GM18951 (cell line): ENCODE data around the gene FBXO42.
"Not testable (repeated sequence)": the region's sequence is repeated elsewhere in the genome, so short reads cannot be mapped to it uniquely, and the experiment has no call there.

Experiments used
- POLR2A ChIP-seq: IDR thresholded peaks from 4 replicates; pipeline ENCODE4 v1.6.1; 2011; ENCODE audit warnings: mild to moderate bottlenecking; ENCODE audit not compliant: insufficient read length, insufficient read depth; ENCODE audit errors: extremely low read depth
- in situ Hi-C: fragments of 300-500 bp; cut with MboI; formaldehyde crosslinking; loops from one replicate; pipeline ENCODE4 v1.12.0; 2022; ENCODE audit warnings: low sequenced_read_pairs, mixed read lengths, inconsistent platforms; ENCODE audit not compliant: unreplicated experiment

The FBXO42 gene

DNA sequence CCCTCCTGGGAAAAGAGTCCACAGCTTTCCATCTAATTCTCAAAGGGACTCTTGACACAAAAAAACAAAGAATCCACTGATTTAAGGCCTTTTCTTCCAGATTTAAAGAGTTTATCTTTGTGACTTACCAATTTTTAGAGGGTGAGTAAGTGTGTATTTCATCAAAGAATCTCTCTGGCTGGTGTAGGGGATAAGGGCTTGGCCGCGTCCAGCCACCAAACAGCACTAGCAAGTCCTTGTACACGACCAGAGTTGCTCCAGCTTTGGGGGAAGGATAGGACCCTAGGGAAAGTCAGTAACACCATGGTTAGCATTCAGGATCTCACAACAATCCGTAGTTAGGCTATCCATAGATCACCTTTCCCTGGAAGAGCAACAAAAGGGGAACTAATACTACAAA, 95.8 kb downstream of the FBXO42 start:
- in situ Hi-C loops, result no loop called here
- no peak for TF ChIP-seq POLR2A

DNA sequence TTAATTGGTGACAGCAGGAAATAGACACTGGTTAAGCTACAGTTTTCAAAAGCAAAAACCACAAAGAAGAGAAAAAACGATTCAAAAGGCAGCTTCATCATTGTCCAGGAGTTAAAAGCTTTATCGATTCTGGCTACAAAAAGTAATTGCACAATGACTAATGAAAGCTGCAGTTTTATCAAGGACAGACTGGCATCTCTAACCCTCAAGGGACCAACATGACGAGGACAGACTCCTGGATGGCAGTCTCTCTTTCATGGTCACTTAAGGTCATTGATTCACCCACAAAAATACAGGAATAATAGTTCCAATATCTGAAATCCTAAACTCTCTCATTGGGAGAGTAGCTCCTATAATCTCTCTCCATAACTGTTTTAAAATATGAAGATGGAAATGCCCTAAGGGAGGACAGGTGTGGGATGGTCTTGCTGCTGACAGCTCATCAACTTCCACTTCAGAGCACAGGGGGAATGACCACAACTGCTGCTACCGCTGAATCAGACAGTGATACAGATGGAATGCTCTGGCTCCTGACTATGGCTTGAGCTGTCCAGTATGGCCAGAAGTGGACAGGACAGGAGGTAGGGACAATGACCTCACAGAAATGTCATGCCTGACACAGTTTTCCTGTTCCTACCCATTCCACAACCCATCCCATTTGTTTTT, 97.9 kb downstream of the FBXO42 start:
- in situ Hi-C loops, result no loop called here
- no peak for TF ChIP-seq POLR2A

DNA sequence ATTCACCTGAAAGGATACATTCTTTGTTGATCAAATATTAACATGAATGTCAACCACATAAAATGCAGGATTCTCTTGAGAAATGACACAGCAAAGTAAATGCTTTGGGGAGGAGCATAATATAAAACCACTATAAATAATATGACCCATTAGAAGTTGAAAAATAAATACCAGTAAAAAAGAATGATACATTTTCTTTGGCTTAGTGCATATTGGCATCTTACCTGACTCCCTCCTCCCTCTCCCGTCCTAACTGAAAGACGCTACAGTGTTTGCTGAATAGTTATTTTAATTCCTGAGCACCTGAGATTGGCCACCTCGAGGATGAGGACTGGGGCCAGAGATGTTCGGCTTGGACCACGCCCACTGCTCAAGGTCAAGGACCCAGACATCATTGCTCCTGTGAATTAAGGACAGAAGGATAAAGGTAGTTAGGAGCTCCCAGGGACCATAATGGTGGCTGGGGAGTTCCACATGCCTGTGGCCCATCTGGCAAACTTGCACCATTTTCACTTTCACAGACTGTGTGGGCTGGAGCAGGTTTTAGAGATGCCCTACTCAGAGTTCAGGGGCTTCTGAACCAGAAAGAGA, 98.9 kb downstream of the FBXO42 start:
- no peak for TF ChIP-seq POLR2A
- in situ Hi-C loops, result no loop called here

DNA sequence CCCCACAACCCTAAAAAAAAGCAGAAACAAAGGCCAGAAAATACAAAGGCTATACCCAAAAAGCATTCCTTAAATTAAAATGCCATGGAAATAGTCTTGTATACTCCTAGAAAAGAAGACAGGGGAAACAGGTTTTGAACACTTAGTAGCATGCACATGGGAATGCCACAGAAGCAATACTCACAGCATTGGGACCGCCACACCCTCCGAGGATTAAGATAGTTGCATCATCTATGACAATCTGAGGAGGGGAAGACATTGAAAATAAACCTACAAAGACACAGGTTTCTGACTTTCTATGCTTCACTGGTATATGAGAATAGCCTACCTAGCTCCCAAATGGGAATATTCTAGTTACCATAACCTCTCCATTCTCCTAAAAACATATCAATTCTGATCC, 99.4 kb downstream of the FBXO42 start:
- in situ Hi-C loops, result no loop called here
- no peak for TF ChIP-seq POLR2A

DNA sequence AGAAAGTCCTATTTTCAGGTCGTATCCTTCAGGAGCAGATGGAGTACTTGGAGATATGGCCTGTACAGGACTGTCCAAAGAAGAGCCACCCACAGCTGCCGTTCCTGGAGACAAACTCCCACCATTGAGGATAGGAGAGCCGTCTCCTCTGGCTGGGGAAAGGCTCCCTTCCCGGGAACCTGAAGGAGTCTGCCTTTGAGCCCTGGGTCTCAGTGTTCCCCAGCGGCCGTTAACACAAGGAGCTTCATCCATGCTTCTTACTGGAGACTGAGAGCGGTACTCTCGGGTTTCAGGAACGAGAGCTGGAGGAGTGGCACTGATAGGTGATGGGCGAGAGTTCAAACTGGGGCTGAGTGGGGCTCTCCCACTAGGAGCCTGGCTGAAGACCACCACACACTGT, 100.9 kb downstream of the FBXO42 start:
- in situ Hi-C loops, result no loop called here
- no peak for TF ChIP-seq POLR2A

DNA sequence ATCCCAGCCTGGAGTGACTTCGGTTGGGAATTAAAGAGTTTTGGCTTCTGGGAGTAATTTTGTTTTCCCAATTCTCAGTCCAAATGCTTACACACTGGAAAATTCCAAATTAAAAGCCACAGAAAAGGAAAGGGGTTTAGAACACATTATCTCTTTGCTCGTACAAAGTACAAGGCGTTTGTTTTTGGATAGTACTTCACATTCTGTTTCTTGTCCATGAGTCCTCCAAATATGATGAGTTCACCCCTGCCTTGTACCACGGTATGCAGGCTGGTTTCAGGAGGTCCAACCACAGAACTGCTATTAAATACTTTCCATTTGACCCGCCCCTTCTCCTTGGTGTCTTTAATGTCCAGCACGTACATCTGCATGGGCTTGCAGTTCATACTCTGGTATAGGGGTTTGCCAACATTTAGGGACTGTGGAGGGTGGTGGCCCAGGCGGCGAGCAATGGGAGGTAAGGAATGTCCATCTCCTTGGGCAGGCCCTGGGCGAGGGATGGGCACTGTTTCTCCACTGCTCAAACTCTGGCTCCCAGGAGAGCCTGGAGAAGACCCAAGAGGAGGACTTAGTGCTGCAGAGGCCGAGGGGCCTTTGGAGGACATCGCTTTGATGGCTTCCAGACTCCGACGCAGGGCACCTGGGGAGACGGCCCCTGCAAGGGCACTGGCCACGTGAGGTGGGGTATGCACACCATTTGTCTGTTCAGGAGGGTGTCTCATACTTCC, 101.6 kb downstream of the FBXO42 start:
- in situ Hi-C loops, result no loop called here
- TF ChIP-seq POLR2A, result no peak

DNA sequence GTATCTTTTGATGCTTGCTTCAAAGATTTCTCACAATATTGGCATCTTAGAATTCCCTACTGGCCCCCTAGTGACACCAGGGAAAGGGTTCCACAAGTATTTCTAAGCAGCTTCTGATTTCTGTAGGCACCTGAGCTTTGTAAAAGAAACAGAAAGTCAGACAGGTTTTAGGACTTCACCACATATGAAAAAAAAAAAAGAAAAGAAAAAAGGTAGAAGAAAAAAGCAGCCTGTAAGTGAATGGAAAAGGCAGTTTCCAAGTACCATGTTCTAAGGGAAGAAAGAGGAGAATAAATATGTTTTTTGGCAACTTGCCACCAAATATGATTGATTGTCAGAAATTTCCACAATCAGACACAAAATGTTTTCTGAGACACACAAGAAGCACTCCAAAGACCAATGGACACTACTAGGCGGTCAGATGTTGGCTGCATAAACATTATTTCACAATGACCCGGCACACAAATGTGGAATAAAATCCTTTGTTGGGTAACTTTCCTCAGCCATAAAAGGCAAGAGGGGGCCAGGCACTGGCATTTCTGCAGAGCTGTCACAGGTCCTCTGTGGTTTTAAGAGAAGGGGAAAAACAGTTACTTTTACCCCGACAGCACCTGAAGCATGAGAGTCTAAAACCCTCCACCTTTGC, 102.6 kb downstream of the FBXO42 start:
- TF ChIP-seq POLR2A, result no peak
- in situ Hi-C loops, result no loop called here

DNA sequence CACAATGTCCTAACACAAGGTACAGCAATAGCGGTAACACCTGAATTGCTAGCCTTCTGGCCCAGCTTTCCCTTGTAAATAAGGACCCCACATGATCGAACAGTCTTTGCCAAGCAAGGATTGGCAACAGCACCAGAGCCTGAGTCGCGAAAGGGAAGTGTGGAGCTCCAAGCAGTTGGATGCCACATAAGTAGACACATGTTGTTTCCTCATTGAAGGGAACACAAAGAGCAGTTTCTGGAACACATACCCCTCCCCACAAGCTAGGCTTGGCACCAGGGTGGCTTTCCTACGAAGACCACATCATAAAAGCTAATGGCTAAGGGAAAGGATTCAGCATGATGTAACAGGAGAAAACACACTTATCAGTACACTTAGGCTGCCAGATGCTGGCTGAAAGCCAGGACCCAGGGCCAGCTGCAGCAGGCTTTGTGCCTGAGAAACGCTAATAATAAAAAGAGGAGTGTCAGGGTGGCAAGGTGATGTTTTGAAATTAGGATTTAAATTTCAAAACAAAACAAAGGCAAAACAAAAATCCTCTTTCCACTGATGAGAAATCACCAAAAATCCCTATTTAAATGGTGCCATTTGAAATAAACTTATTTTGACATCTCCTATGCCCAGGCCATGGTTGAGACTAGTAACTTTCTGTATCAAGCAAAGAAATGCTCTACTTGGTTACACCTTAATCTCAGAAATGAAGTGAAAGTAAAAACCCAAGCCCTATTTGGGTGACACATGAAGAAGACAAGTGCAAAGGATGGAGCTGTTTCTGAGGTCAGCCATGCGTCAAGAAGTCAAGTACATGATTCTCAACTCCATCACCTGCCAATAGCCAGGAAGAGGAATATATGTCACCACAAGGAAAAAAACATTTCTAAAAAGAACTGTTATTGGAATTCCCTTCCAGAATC, 103.4 kb downstream of the FBXO42 start:
- no peak for TF ChIP-seq POLR2A
- in situ Hi-C loops, result no loop called here

DNA sequence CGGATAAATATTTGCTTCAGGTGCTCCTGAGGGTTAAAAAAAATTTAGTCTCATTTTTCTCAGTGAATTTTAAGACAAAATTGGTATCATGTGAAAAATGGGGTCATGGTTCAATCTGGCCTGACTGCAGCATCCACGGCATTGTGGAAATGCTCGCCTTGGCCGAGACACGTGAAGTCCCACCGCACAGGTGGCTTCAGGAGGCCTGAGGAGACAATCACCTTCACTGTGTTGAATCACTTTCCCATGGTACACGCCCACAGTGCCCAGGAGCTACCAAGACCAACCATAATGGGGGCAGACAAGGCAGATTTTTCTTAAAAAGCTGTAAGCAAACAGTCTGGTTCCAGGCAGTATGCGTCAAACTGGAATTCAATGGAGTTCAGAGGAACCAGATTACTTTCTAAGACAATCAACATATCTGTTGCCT, 104.3 kb downstream of the FBXO42 start:
- in situ Hi-C loops, result no loop called here
- TF ChIP-seq POLR2A, result no peak

DNA sequence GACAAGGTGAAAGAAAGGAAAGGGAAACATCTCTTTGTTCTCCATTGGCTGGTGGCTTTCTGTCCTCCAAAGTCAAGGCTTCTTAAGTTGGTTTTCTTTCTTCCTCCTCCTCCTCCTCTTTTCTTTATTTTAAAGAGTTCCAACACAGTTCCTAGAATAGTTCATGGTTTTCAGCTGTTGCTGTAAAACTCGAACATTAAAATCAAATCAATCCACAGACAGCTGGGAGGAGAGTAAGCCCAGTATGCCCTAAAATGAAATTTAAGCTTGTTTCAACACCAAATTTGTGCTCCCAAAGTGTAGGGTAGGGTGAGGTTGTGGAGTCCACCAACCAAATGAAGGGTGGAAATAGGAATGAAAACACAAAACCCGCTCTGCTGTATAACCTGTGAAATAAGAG, 104.8 kb downstream of the FBXO42 start:
- in situ Hi-C loops, result no loop called here
- no peak for TF ChIP-seq POLR2A

DNA sequence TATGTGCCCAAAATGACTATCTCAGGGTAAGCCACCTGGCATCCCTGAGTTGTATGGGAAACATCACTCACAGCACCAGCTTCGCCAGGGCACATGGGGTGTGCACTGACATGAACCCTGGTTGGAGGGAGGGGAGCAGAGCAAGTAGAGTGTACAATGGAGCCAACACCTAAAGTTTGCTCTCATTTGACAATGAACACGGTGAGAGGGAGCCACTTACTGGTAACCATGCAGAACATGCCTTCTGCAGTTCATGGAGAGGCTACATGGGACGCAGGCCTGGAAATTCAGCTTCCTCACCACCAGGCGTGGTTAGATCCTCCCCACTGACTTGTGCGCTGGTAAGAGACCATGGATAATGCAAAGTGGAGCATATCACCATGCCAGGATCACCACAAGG, 105.3 kb downstream of the FBXO42 start:
- in situ Hi-C loops, result no loop called here
- no peak for TF ChIP-seq POLR2A

DNA sequence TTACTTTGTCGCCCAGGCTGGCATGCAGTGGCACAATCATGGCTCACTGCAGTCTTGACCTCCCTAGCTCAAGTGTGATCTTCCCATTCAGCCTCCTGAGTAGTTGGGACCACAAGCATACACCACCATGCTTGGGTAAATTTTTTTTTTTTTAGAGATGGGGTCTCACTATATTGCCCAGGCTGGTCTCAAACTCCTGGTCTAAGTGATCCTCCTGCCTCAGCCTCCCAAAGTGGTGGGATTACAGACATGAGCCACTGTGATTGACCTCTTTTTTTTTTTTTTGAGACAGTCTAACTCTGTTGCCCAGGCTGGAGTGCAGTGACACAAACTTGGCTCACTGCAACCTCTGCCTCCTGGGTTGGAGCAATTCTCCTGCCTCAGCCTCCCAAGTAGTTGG, 106.0 kb downstream of the FBXO42 start:
- in situ Hi-C loops, result not testable (repeated sequence)

DNA sequence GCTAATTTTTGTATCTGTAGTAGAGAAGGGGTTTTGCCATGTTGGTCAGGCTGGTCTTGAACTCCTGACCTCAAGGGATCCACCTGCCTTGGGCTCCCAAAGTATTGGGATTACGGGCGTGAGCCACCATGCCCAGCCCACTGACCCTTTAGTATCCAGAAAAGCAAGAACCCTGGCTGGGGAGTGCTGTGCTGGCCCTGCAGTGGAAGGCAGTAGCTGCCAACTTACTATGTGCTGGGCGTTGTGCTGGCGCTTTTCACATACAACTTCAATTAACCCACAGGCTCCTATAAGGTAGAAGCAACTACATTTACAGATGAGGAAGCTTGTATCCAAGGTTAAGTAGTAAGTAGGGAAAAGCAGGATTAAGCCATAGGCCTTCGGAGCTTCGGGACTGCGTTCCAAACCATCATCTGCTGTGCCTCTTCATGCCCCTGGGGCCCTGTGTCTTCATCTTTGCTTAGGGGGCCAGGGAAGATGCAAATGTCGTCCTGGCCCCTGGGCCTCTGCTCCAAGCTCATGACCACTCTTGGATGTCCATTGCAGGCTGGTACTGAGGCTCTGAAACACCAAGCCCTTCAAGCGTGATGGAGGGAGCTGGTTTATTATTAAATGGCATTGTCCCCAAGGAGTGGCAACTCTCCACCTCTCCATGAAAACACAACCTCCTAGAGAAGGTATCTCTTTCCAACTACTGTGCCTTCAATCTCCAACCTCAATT, 106.6 kb downstream of the FBXO42 start:
- in situ Hi-C loops, result no loop called here
- no peak for TF ChIP-seq POLR2A
